ENCODE measurements around the gene IL17REL.

Gene IL17REL

DNA sequence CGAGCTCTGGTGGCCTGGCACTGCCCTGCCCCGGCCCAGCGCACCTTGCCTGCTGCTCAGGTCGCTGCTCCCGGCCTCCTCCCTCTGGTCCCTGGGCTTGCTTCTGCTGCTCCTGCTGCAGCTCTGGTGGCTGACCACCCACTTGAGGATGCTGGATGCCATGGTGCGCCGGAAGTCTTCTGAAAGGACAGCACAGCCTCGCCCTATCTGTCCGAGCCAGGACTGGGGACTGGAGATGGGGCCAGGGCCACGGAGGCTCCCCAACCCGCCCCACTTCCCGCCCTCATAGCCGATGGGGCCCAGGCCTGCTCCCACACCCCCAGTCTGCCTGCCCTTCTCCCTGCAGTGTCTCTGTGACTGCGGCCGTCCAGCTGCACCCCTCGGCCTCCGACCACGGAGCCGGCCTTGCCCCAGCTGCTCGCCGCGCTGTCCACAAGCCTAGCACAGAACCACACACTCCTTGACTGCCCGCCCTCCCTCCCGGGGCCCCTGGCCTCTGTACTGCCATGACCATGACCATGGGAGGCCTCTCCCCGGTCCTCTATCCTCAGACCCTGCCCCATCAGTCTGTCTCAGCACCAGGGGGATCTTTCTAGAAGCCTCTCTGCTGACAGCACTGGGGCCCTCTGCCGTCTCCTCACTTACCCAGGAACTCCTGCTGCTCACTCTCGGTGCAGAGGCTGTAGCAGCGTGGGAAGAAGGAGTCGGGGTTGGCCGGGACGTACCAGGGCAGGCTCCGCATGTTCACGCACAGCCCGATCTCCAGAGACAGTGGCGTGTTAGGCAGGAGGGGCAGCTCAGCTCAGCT is 32.9 kb upstream of the IL17REL start:
- no peak for DNase-seq

DNA sequence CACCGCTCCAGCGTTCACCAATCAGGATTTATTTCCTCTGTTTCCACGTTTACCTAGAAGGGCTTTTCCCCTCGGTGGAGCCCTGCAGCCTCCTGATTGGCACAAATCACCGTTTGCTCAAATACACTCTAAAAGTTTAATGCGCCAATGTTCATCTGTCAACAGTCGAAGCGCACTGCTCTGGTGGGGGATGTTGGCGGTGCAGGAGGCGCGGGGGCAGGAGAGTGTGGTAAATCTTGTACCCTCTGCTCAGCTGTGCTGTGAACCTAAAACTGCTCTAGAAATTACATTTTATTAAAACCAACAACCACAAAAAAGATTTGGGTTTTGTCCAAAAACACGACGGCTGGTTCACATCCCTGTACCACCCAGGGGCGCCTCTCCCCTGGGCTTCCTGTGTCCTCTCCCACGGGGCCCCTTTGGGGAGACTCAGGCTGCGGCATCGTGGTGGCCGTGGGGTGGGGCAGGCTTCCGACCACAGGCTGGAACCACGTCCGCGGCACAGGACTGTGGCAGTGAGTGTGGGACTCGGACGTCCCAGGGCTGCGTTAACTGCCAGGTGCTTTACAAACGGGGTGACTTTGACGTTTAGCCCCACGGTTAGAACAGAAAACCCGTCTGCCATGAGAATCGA is 32.0 kb upstream of the IL17REL start:
- DNase-seq: no peak

DNA sequence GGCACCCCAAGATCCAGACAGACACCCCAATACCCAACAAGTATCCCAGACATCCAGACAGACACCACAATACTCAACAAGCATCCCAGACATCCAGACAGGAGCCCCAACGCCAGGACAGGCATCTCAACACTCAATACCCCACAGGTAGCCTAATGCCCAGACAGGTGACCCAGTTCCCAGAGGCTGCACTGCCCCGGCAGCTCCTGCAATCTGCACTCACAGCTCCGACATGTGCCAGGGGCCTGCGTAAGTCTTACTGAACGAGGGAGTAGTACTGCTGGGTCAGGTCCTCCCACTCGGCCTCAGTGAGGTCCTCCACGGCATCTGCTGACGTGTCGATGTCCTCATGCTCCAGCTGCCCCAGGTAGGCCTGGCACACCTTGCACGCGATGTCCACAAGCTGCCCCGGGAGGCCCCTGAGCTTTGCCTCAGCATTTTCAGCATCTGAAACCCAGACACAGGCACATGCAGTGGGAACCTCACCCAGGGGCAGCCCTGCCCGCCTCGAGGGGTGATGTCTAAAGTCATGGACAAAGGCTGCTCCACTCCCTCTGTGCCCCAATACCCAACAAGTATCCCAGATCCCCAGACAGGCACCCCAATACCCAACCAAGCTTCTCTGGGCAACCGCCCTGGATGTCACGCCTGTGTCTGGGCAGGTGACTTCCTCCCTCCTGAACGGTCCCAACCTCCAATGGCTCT is 28.9 kb upstream of the IL17REL start:
- DNase-seq: no peak

DNA sequence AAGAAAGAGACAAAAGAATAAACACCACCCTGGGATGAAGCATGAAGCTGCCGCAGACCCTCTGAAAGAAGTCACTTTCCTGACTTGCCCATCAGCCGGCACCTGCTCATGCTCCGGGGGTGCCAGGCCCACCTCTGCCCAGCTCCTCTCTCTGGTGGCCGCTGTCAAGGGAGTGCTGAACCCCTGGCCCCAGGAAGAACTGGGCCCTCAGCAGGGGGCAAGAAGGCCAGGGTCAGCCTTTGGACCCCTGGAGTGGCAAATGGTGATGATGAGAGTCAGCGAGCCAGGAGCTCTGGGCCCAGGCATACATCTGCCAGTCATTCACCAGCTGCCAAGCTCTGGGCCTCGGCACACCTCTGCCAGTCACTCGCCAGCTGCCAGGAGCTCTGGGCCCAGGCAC is 28.2 kb upstream of the IL17REL start:
- no peak for DNase-seq

DNA sequence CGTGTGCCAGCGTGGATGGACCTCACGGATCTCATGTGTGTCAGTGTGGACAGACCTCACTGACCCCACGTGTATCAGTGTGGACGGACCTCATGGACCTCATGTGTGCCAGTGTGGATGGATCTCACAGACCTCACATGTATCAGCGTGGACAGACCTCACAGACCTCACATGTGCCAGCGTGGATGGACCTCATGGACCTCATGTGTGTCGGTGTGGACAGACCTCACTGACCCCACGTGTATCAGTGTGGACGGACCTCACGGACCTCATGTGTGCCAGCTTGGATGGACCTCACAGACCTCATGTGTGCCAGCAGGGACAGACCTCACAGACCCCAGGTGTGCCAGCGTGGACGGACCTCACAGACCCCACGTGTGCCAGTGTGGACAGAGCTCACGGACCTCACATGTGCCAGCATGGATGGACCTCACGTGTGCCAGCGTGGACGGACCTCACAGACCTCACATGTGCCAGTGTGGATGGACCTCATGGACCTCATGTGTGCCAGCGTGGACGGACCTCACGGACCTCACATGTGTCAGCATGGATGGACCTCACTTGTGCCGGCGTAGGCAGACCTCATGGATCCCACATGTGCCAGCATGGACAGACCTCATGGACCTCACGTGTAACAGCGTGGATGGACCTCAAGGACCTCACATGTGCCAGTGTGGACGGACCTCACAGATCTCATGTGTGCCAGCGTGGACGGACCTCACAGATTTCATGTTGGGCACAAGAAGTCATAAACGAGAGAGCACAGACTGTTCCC is 27.3 kb upstream of the IL17REL start:
- DNase-seq: no peak

DNA sequence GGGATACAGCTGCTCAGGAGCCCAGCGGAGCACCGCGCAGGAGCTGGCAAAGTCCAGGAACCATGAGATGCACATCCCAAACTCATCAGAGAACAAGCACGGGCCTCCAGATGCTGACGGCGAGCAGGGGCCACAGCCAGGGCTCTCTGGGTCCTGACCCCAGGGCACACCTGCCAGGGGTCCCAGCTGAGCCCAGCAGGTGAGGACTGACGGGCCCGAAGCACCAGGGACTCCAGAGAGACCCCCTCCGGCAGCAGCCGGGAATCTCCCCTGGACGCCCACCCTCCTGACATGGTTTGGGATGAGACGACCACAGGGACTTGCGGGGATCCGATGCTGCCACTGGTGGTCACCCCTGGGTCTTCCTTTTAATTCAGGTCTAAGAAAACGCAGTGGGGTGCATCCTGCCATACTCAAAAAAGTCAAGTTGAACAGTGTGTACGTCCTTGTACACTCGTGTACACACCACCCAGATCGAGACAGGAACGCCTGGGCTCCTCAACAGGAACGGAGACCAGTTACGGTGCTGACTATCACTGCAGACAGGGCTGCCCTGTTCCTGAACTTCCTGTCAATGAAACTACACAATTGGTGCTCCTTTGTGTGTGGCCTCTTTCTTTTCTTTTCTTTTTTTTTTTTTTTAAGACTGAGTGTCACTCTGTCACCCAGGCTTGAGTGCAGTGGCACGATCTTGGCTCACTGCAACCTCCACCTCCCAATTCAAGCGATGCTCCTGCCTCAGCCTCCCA is 23.6 kb upstream of the IL17REL start:
- DNase-seq: no peak

DNA sequence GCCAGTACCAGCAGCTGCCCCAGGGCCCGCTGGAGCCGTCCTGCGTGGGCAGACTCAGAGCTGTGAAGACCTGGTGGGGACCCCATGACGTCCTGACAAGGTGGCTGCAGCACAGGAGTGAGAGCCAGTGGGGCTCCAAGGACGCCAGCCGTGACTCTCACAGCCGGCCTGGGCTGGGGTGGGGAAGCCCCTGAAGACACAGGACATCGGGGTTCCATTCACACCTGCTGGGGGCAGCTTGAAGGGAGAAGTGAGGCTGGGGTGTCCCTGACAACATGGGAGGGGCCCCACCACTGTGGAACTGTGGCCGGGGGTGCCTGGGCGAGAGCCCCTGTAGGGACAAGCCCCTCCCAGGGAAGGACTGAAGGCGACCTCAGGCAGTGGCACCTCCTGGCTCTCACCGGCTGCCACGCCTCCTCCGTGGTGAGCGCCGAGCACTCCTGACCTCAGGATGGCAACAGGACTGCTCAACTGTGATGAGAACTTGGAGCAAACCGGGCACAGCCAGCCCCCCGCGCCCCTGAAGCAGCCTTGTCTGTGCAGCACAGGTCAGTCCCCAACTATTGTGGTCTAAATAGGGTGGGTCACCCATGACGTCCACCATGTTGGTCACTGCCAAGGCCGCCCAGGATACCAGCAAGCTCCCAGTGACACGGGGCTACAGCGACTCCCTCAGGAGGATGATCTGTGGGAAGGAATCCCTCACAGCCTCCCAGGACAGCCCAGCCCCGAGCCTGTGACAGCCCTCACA is 22.7 kb upstream of the IL17REL start:
- DNase-seq: no peak

DNA sequence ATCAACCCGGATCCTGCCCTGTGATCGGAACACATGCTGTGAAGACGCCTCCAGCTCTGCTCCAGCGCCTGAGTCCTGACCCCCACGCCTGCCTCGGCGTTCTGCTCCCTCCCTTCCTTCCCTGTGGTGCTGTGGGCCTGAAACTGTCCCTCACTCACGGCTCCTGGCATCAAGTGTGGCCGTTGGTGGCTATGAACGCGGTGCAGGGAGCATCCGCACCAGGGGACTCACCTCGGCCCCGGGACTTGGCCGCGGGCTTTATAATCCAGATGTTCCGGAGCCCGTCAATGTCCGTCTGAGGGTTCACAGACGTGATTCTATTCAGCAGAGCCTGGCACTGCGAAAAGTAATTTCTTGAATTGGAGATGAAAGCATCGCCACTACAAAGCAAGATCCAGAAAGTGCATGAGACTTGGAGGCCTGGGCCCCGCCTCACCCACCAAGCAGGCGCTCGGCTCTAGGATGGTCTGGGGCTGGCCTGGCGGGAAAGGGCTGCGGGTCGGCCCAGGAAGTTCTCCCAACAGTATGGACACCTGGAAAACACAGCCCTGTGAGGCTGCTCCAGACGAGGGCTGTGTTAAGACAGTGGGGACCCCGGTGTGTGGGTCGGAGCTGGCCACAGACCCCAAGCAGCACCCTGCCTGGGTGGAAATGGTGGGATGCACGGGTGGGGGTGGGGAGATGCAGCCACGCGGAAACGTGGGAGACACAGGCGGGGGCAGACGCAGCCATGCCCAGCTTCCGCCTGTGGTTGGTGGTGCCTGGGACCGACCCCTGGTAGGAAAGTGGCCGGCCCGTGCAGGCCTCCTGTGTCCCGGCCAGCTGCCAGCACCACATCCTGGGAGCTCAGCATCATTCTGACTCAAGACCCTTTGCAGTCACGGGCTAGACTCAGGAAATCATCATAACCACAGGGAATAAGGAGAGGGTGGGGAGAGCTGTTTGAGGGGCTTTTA is 21.8 kb upstream of the IL17REL start:
- no peak for DNase-seq

DNA sequence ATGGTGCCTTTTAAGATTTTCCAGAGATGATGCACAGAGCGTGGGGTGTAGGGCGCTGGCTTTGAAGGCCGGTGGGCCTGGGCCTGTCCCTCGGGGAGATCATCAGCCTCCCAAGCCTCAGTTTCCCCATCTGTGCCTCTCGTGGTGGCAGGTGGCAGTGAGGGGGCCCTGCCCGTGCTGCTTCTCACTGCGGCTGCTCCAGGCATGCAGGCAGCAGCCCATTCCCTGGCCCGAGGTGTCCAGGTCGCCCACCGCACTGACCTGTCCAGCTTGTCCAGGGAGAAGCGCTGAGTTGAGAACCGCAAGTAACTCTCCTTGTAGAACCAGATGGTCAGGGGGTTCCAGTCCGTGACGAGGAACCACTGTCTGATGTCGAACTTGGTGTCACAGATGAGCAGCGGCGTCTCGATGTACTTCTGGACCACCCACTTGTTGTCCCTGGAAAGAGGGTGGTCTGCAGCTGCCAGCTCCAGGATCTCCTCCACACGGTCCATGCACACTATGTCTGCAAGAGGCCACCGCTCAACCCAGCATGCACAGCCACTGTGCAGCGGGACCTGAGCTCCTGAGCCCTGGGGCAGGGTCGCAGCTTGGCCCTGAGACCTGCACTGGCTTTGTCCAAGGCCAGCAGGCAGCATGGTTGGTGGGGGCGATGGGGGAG is 20.5 kb upstream of the IL17REL start:
- no peak for DNase-seq

DNA sequence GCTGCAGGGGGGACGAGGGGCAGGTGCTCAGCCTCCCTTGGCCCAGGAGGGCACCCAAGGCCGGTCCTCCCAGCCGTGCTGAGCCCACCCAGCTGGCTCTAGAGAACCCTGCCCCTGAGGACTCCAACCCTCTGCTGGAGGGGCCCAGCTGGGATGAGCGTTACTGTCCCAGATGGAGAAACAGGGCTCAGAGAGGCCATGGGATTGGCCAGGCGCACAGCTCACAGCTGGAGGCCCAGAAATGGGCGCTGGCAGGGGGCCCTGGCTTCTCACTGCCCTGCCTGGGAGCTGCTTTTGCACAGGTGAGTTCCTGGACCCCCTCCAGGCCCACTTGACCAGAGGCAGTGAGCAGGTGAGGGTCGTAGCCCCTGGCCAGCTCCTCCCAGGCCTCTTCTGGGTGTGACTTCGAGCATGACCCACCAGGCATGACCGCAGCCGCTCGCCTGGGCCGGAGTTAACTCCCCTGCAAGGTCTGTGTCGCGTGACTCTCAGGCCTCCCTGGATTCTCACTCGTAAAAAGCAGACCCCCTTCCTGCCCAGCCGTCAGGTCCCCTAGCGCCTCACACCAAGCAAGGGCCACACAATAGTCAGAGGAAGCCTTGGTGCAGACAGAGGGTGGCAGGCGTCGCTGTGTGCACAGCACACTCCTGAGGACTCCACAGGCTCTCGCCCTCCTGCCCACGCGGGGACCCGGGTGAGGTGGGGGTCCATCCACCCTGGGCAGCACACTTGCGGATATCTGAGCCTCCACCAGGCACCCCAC is 19.7 kb upstream of the IL17REL start:
- DNase-seq: no peak

DNA sequence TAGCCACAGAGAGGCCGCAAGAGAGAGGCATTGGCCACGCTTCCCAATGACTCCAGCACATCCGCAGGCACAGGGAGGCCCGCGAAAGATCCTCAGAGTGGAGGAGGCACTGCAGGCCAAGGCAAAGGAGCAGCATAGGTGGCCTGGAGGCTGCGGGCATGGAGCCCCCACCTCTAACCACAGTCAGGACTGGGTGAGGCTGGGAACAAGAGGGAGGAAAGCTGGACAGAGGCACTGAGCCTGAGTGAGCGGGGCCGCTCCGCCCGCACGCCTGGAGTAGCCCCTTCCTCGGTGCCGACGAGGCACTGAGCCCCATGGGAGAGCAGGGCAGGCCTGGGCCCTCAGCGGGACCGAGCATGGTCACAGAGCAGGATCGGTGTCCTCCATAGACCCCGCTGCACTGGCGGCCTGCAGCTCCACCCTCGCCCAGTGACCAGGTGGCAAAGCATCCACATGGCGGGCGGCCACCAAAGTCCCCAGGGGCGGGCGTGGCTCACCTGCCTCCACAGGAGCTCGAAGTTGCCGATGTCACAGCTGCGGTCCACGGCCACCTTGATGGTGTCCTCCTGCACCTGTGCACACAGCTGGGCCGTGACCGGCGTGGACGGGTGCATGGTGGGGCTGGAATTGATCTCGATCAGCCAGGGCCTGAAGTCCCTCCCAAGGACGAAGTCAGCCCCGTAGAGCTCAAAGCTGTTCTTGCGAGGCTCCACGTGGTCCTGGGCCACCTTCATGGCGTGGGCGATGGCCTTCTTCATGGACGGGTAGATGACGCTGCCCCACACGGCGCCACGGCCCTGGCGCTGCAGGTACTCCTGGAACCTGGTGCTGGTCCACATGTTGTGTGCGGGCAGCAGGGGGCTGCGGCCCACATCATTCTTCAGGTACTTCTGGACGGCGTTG is 18.9 kb upstream of the IL17REL start:
- DNase-seq: no peak

DNA sequence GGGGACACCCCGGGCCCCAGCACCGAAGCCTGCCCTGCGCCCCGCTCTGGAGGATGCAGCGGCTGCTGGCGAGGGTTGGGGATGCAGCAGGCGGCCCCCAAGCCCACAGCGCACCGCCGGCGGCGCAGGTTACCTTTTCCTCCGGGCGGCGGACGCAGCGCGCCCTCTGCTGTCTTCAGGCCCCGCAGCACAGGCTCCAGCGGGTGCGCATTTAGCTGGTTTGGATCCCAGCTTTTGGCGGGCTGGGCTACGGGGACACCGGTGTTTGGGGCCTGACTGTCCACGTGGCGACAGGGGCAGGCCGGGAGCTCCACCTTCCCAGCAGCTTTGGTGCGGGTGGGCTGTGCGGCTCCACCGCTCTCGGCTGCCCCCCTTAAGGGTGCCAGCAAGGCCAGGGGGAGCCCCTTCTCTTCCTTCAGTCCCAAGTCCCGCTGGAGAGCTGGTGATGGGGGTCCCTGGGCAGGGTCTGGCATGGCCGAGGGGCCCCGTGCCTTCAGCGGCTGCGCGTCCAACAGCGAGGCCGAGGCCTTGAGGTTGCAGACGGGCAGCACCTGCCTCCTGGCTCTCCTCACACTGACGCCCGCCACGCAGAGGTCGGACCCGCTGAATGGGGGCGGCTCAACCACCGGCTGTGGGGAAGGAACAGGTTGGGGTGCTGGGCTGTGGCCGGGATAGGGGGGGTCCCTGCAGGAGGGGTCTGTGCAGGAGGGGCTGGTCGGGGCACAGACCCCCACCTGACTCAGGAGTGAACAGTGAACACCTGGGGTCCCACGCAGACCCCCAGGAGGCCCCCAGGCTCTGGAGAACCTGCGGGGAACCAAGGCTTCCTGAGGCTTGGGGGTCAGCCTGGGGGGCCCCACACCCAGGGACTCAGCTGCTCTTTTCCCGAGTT is 18.0 kb upstream of the IL17REL start:
- DNase-seq: peak; percentile 55 to 81 (median 75)

DNA sequence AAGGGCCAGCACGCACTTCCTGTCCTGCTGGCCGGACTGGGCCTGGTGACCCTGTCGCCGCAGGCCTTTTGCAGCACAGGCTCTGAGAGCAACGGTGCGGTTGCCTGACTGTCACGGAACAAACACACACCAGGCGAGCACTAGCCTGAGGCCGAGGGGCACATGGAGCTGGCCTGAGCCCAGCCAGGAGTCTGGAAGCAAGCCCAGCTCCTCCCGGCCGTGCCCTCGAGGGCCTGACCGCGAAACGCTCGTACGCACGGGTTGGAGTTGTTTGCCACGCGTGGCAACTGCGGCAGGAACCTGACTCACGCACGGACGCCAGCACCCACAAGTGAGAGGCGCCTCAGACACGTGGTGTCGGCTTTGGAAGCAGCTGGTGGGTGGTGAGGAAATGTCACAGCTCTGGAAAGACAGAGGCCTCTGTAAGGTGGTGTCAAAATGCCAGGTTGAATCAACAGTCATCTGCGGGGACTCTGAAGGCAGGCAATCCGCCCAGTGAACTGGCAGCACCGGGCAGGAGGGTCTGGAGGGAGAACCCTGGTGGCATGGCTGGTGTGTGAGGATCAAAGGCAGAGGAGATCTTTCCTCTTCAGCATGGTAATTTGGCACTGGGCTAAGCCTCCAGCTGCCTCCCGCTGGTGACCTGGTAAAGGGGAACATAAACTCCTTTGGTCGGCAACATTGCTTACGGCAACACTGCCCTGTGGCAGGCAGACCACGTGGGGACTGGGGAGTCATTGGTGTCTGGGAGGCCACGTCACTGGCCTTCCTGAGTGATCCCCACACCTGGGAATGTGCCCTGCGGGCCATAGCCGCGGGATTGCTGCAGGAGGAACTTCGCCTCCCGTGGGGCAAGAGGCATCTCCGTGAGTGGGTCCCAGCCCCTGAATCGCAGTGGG is 15.3 kb upstream of the IL17REL start:
- peak in 1 of 6 experiments; percentile 12 for DNase-seq

DNA sequence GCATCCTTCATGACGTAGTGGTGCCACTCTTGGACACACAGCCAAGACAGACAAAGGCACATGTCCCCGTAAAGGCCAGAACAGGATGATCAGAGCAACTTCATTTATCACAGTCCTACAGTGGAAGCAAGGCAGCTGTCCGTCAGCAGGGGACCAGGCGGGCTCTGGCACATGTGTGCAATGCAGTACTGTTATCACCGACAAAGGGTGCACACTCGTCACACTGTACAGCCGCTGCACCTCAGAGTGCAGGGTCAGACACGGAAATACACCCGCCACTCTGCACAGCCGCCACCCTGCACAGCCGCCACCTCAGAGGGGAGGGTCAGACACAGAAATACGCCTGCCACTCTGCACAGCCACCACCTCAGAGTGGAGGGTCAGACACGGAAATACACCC is 13.4 kb upstream of the IL17REL start:
- no peak for DNase-seq

DNA sequence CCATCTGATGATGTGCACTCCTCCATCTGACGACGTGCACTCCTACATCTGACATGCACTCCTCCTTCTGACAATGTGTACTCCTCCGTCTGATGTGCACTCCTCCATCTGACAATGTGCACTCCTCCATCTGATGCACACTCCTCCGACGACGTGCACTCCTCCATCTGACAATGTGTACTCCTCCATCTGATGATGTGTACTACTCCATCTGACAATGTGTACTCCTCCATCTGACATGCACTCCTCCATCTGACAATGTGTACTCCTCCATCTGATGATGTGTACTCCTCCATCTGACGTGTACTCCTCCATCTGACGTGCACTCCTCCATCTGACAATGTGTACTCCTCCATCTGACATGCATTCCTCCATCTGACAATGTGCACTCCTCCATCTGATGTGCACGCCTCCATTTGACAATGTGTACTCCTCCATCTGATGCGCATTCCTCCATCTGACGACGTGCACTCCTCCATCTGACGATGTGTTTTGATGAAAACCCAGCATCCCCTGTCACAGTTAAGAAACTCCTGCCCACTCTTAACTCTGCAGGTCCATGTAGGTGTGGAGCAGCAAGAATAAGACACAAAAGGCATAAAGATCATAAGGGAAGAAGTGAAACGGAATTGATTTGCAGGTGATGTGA is 9.7 kb upstream of the IL17REL start:
- no peak for DNase-seq

All from stimulated activated naive CD4-positive, alpha-beta T cell (primary cell).